NB4 (cell line): Measurements from ENCODE around the gene RRN3.

ENCODE experiments used
- MAX ChIP-seq: IDR thresholded peaks from 2 replicates; pipeline ENCODE4 v1.6.1; 2011; ENCODE audit warnings: low read depth, low read length
- MYC ChIP-seq: IDR thresholded peaks from 2 replicates; pipeline ENCODE4 v1.6.1; 2011; ENCODE audit warnings: low read depth, low read length
- POLR2A ChIP-seq: IDR thresholded peaks from 2 replicates; pipeline ENCODE4 v1.6.1; 2011; ENCODE audit warnings: mild to moderate bottlenecking; ENCODE audit not compliant: insufficient read length; ENCODE audit errors: extremely low read depth
- TF ChIP-seq, protein P1 (sequence below): IDR thresholded peaks from one replicate; pipeline ENCODE4 v1.5.1; 2012; ENCODE audit warnings: low read depth, low read length

DNA sequence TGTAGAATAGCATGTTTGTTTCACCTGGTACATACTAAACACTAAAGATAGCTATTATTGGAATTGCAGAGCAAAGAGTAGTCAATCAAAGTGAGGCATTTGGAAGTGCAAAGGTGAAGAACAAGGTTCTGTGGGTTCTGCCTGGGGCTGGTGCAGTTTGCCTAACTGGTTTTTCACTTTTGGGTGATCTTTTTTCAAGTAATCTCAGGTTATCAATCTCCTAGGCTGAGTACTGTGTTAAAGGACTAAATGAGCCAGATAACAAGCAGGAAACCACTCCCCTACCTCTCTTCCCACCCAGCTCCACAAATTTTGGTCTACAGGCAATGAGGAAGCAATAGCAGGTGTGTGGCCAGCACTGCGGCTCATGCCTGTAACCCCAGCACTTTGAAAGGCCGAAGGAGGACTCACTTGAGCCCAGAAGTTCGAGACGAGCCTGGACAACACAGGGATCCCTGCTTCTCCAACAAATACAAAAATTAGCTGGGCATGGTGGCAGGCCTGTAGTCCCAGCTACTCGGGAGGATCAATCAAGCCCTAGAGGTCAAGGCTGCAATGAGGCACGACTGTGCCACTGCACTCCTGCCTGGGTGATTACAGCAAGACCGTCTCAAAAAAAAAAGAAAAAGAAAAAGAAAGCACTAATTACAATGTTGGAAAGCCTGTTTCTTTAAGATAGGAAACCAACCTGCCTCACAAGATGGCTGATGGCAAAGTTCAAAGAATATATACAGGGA is 36.2 kb downstream of the RRN3 start:
- TF ChIP-seq, protein P1, sequence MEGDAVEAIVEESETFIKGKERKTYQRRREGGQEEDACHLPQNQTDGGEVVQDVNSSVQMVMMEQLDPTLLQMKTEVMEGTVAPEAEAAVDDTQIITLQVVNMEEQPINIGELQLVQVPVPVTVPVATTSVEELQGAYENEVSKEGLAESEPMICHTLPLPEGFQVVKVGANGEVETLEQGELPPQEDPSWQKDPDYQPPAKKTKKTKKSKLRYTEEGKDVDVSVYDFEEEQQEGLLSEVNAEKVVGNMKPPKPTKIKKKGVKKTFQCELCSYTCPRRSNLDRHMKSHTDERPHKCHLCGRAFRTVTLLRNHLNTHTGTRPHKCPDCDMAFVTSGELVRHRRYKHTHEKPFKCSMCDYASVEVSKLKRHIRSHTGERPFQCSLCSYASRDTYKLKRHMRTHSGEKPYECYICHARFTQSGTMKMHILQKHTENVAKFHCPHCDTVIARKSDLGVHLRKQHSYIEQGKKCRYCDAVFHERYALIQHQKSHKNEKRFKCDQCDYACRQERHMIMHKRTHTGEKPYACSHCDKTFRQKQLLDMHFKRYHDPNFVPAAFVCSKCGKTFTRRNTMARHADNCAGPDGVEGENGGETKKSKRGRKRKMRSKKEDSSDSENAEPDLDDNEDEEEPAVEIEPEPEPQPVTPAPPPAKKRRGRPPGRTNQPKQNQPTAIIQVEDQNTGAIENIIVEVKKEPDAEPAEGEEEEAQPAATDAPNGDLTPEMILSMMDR, result no peak
- TF ChIP-seq POLR2A, result no peak
- no peak for TF ChIP-seq MAX
- TF ChIP-seq MYC, result no peak
